Measurements from ENCODE around the gene COL27A1. TPM values are rescaled to one million over a fixed set of nuclear protein-coding genes. Genes with fewer than 3 reads are reported as not detected.

The COL27A1 gene
- total and polyA plus RNA-seq, 2 experiments from 2014 or later: 44.6 to 47.0 TPM

DNA sequence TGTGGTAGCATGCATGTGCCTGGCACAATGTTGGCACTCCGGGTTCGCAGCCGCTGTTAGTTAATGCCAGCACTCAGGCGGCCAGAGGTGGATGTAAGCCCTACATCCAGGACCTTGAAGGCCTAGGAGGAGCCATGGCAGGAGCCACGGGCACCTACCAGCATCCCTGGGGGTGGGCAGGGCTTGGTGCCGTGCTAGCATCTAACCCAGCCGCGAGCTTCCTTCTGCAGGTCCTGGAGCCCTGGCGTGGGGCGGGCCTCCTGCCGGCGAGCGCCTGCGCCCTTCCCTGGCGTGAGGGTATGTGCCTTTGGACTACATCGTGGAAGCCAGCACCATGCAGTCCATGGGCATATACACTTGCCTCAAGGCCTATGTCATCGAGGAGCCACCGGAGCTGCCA lies 53.8 kb downstream of the COL27A1 start:
- no peak for DNase-seq (ENCODE audit: low spot score)
- Histone ChIP-seq H3K4me3 (no peak overlapping the region), H3K27ac (no peak overlapping the region), H3K4me2 (no peak overlapping the region), H3K36me3 (replicated peaks; ENCODE audit: insufficient read depth, low read depth) (no peaks in the 10 kb centered on the region), H3K9me3 (ENCODE audit: low read depth) (no peaks in the 10 kb centered on the region), H3K79me2 (no peaks in the 10 kb centered on the region), H2AFZ (no peak overlapping the region), H4K20me1 (ENCODE audit: insufficient read depth, poor library complexity, severe bottlenecking) (no peaks in the 10 kb centered on the region), H3K4me1 (ENCODE audit: insufficient read depth) (peaks cover 19% of the 10 kb centered on the region), H3K9me2 (replicated peaks; ENCODE audit: insufficient read depth) (no peaks in the 10 kb centered on the region), H3K27me3 (no peaks in the 10 kb centered on the region)
- TF ChIP-seq EZH2phosphoT487 (IDR thresholded peaks at IDR 0.05; ENCODE audit: low read depth, severe bottlenecking, unreplicated experiment): no peak
- no peak for TF ChIP-seq CTCF (IDR thresholded peaks at IDR 0.05; ENCODE audit: poor library complexity)
- TF ChIP-seq EZH2 (IDR thresholded peaks at IDR 0.05; ENCODE audit: borderline replicate concordance): no peak
- over 99% methylated on average over 18 of the region's 18 CpGs for WGBS (ENCODE audit: low lambda C conversion rate, missing lambda C conversion rate)

DNA sequence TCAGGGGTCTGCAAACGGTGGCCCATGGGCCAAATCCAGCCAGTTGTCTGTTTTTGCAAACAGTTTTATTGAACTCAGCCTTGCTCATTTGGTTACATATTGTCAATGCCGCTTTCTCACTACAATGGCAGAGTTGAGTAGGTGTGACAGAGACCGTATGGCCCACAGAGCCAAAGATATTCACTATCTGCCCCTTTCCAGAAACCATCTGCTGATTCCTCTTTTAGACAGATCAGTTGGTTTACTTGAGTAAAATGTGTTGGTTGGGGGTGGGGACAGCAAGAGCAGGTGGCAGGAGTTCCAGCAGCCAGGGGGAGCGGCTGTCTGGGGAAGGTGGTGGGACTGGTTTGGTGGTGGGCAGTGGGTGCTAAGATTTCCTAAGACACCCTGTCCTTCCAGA lies 54.8 kb downstream of the COL27A1 start:
- WGBS (ENCODE audit: low lambda C conversion rate, missing lambda C conversion rate): 91% methylated on average over 4 of the region's 4 CpGs

GRCh38 chr9:114210691-114211276 lies 55.4 kb downstream of the COL27A1 start:
- no peaks in the 10 kb centered on the region for H4K20me1 ChIP-seq (ENCODE audit: insufficient read depth, poor library complexity, severe bottlenecking)
- WGBS (ENCODE audit: low lambda C conversion rate, missing lambda C conversion rate): 95% methylated on average over 15 of the region's 15 CpGs

More for the DNA sequence above, 54.8 kb downstream of the COL27A1 start:
- TF ChIP-seq EZH2phosphoT487 (IDR thresholded peaks at IDR 0.05; ENCODE audit: low read depth, severe bottlenecking, unreplicated experiment) (no peak), EZH2 (IDR thresholded peaks at IDR 0.05; ENCODE audit: borderline replicate concordance) (no peak), CTCF (IDR thresholded peaks at IDR 0.05; ENCODE audit: poor library complexity) (no peak)
- Histone ChIP-seq H3K27me3 (no peaks in the 10 kb centered on the region), H3K4me2 (no peak overlapping the region), H3K27ac (no peak overlapping the region), H2AFZ (no peak overlapping the region), H4K20me1 (ENCODE audit: insufficient read depth, poor library complexity, severe bottlenecking) (no peaks in the 10 kb centered on the region), H3K79me2 (no peaks in the 10 kb centered on the region), H3K36me3 (replicated peaks; ENCODE audit: insufficient read depth, low read depth) (no peaks in the 10 kb centered on the region), H3K9me2 (replicated peaks; ENCODE audit: insufficient read depth) (no peaks in the 10 kb centered on the region), H3K4me3 (no peak overlapping the region), H3K4me1 (ENCODE audit: insufficient read depth) (peaks cover 20% of the 10 kb centered on the region), H3K9me3 (ENCODE audit: low read depth) (no peaks in the 10 kb centered on the region)
- no peak for DNase-seq (ENCODE audit: low spot score)

More at GRCh38 chr9:114210691-114211276, 55.4 kb downstream of the COL27A1 start:
- H3K4me2 ChIP-seq: no peak overlapping the region
- no peak overlapping the region for H3K4me3 ChIP-seq
- H3K9me3 ChIP-seq (ENCODE audit: low read depth): no peaks in the 10 kb centered on the region
- no peak overlapping the region for H3K27ac ChIP-seq
- no peaks in the 10 kb centered on the region for H3K27me3 ChIP-seq
- TF ChIP-seq EZH2phosphoT487 (IDR thresholded peaks at IDR 0.05; ENCODE audit: low read depth, severe bottlenecking, unreplicated experiment): no peak
- TF ChIP-seq EZH2 (IDR thresholded peaks at IDR 0.05; ENCODE audit: borderline replicate concordance): no peak
- TF ChIP-seq CTCF (IDR thresholded peaks at IDR 0.05; ENCODE audit: poor library complexity): no peak
- DNase-seq (ENCODE audit: low spot score): no peak
- H3K4me1 ChIP-seq (ENCODE audit: insufficient read depth): peaks cover 23% of the 10 kb centered on the region
- H2AFZ ChIP-seq: no peak overlapping the region
- H3K36me3 ChIP-seq (replicated peaks; ENCODE audit: insufficient read depth, low read depth): no peaks in the 10 kb centered on the region
- H3K79me2 ChIP-seq: no peaks in the 10 kb centered on the region
- H3K9me2 ChIP-seq (replicated peaks; ENCODE audit: insufficient read depth): no peaks in the 10 kb centered on the region
